ENCODE results near the gene NFAT5.

NFAT5 gene

DNA sequence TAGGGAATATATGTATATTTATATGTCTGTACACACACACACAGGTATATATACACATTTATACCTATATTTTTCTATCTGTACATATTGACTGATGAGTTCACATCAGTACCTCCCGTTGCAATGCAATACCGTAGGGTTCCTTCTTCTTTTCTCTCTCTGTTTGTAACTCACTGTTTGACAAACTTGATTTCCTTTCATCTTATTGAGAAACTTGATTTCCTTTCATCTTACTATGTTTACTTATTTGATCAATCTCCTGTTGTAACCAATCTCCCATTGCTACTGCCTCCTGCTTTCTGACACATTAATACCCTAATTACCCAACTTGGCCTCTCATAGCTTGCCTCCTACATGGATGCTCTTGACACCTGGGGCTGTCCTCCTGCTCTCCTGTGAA, 49.8 kb downstream of the NFAT5 start:
- no peaks in the 10 kb centered on the region for H3K9me3 ChIP-seq (ENCODE audit: insufficient read depth, low read length)

DNA sequence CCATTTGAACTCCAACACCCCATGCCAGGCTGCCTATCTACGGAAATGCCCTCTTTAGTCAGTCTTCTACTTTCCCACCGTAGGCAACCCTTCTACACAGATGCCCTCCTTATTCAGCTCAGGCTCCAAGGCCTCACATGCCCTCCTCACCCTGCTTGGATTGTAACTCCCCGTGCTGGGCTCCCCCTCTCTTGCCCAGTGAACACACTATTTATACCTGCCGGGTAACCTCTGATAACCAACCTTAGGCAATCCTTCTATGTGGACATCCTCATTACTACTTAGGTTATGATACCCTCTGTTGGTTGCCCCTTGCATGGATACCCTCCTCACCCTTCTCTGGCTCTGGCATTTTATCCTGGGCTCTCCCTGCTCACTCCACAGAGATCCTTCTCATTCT, 50.3 kb downstream of the NFAT5 start:
- TF ChIP-seq YY1 (IDR thresholded peaks at IDR 0.05; ENCODE audit: insufficient read depth, insufficient read length) (no peak), ZNF274 (IDR thresholded peaks at IDR 0.05; ENCODE audit: low read depth, low read length) (no peak), SUZ12 (IDR thresholded peaks at IDR 0.05; ENCODE audit: extremely low read depth, insufficient read depth, insufficient read length) (no peak)
- peaks cover 6% of the 10 kb centered on the region for H3K36me3 ChIP-seq (ENCODE audit: insufficient read depth, insufficient read length, low read length)
- no peaks in the 10 kb centered on the region for H3K9me3 ChIP-seq (ENCODE audit: insufficient read depth, low read length)
- no peak for DNase-seq (ENCODE audit: low read depth, low spot score)
- H3K27me3 ChIP-seq (ENCODE audit: insufficient read depth, insufficient read length): no peaks in the 10 kb centered on the region
- peaks cover 3% of the 10 kb centered on the region for H3K4me1 ChIP-seq (ENCODE audit: insufficient read depth, insufficient read length)
- no peak overlapping the region for H3K4me3 ChIP-seq (ENCODE audit: insufficient read length, low read depth)
- no peak overlapping the region for H3K9ac ChIP-seq (ENCODE audit: insufficient read length, low read depth)

More for the DNA sequence above, 49.8 kb downstream of the NFAT5 start:
- TF ChIP-seq YY1 (IDR thresholded peaks at IDR 0.05; ENCODE audit: insufficient read depth, insufficient read length) (no peak), ZNF274 (IDR thresholded peaks at IDR 0.05; ENCODE audit: low read depth, low read length) (no peak), SUZ12 (IDR thresholded peaks at IDR 0.05; ENCODE audit: extremely low read depth, insufficient read depth, insufficient read length) (no peak)
- Histone ChIP-seq H3K36me3 (ENCODE audit: insufficient read depth, insufficient read length, low read length) (peaks cover 6% of the 10 kb centered on the region), H3K27me3 (ENCODE audit: insufficient read depth, insufficient read length) (no peaks in the 10 kb centered on the region), H3K9ac (ENCODE audit: insufficient read length, low read depth) (no peak overlapping the region), H3K4me1 (ENCODE audit: insufficient read depth, insufficient read length) (peaks cover 3% of the 10 kb centered on the region), H3K4me3 (ENCODE audit: insufficient read length, low read depth) (no peak overlapping the region)
- DNase-seq (ENCODE audit: low read depth, low spot score): no peak

DNA sequence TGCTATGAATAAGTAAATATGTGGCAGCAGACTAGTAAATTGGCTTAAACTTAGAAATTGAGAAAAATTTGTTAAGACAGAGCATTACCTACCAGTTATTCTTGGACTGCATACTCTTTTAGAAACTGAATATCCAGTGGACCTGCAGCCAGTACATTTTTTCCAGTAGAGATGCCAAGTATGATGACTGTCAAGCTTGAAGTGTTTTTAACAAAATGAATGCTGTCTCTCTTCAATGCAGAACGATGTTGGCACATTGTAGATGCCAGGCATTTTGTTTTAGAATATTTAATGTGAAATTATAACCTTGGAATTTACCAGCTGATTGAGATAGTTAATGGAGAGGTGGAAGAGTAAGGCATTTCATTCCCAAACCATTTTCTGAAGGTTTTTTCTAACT, 52.5 kb downstream of the NFAT5 start:
- Histone ChIP-seq H3K9me3 (ENCODE audit: insufficient read depth, low read length) (no peaks in the 10 kb centered on the region), H3K4me3 (ENCODE audit: insufficient read length, low read depth) (no peak overlapping the region), H3K4me1 (ENCODE audit: insufficient read depth, insufficient read length) (peaks cover 3% of the 10 kb centered on the region), H3K9ac (ENCODE audit: insufficient read length, low read depth) (no peak overlapping the region), H3K36me3 (ENCODE audit: insufficient read depth, insufficient read length, low read length) (peaks cover 6% of the 10 kb centered on the region), H3K27me3 (ENCODE audit: insufficient read depth, insufficient read length) (no peaks in the 10 kb centered on the region)
- TF ChIP-seq SUZ12 (IDR thresholded peaks at IDR 0.05; ENCODE audit: extremely low read depth, insufficient read depth, insufficient read length): no peak
- no peak for TF ChIP-seq YY1 (IDR thresholded peaks at IDR 0.05; ENCODE audit: insufficient read depth, insufficient read length)
- no peak for TF ChIP-seq ZNF274 (IDR thresholded peaks at IDR 0.05; ENCODE audit: low read depth, low read length)
- DNase-seq (ENCODE audit: low read depth, low spot score): no peak

GRCh38 chr16:69618721-69619120, 53.0 kb downstream of the NFAT5 start:
- TF ChIP-seq YY1 (IDR thresholded peaks at IDR 0.05; ENCODE audit: insufficient read depth, insufficient read length) (no peak), ZNF274 (IDR thresholded peaks at IDR 0.05; ENCODE audit: low read depth, low read length) (no peak), SUZ12 (IDR thresholded peaks at IDR 0.05; ENCODE audit: extremely low read depth, insufficient read depth, insufficient read length) (no peak)
- H3K4me3 ChIP-seq (ENCODE audit: insufficient read length, low read depth): no peak overlapping the region
- no peaks in the 10 kb centered on the region for H3K27me3 ChIP-seq (ENCODE audit: insufficient read depth, insufficient read length)
- H3K9ac ChIP-seq (ENCODE audit: insufficient read length, low read depth): no peak overlapping the region
- no peak for DNase-seq (ENCODE audit: low read depth, low spot score)
- H3K4me1 ChIP-seq (ENCODE audit: insufficient read depth, insufficient read length): peaks cover 3% of the 10 kb centered on the region
- no peaks in the 10 kb centered on the region for H3K9me3 ChIP-seq (ENCODE audit: insufficient read depth, low read length)
- peaks cover 6% of the 10 kb centered on the region for H3K36me3 ChIP-seq (ENCODE audit: insufficient read depth, insufficient read length, low read length)

DNA sequence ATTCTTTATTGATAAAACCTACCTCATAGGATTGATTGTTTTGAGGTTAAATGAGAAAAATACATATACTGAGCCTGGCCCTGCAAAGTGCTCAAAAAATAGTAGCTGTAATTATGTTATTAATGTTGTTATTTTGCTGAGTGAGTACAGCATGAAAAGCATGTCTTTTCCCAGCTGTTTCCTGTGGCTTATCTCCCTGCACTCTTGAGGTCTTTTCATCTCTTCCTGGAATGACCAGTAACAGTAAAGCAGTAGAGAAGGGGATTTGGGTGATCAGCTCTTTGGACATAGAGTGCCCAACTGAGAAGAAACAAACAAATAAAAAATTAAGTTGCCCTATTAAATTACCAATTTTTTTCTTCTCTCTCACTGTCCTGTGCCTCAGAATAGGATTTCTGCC, 53.7 kb downstream of the NFAT5 start:
- no peak for DNase-seq (ENCODE audit: low read depth, low spot score)
- peaks cover 3% of the 10 kb centered on the region for H3K4me1 ChIP-seq (ENCODE audit: insufficient read depth, insufficient read length)

DNA sequence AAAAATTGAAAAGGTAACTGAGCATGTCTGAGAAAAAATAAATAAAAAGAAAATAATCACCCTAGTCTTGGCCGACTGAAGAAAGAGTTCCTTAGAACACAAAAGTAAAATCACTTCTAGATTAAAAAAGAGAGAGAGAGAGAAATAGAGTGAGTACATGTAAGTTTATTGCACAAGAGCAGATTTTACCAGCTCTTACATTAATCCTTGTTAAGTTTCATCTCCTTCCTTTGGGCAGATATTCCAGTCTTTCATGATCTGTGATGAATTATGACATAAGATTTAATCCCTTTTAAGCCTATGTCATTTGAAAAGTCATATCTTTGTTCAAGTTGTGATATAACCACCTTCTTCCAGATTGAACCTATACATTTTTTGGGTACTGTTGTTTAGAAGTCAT, 54.8 kb downstream of the NFAT5 start:
- DNase-seq (ENCODE audit: low read depth, low spot score): no peak
- H3K27me3 ChIP-seq (ENCODE audit: insufficient read depth, insufficient read length): no peaks in the 10 kb centered on the region
- H3K9me3 ChIP-seq (ENCODE audit: insufficient read depth, low read length): no peaks in the 10 kb centered on the region
- TF ChIP-seq SUZ12 (IDR thresholded peaks at IDR 0.05; ENCODE audit: extremely low read depth, insufficient read depth, insufficient read length) (no peak), YY1 (IDR thresholded peaks at IDR 0.05; ENCODE audit: insufficient read depth, insufficient read length) (no peak), ZNF274 (IDR thresholded peaks at IDR 0.05; ENCODE audit: low read depth, low read length) (no peak)
- H3K4me1 ChIP-seq (ENCODE audit: insufficient read depth, insufficient read length): peaks cover 3% of the 10 kb centered on the region
- peaks cover 6% of the 10 kb centered on the region for H3K36me3 ChIP-seq (ENCODE audit: insufficient read depth, insufficient read length, low read length)
- no peak overlapping the region for H3K9ac ChIP-seq (ENCODE audit: insufficient read length, low read depth)
- H3K4me3 ChIP-seq (ENCODE audit: insufficient read length, low read depth): no peak overlapping the region

More for the DNA sequence above, 53.7 kb downstream of the NFAT5 start:
- no peaks in the 10 kb centered on the region for H3K9me3 ChIP-seq (ENCODE audit: insufficient read depth, low read length)
- no peak overlapping the region for H3K4me3 ChIP-seq (ENCODE audit: insufficient read length, low read depth)
- TF ChIP-seq YY1 (IDR thresholded peaks at IDR 0.05; ENCODE audit: insufficient read depth, insufficient read length): no peak
- no peak for TF ChIP-seq SUZ12 (IDR thresholded peaks at IDR 0.05; ENCODE audit: extremely low read depth, insufficient read depth, insufficient read length)
- TF ChIP-seq ZNF274 (IDR thresholded peaks at IDR 0.05; ENCODE audit: low read depth, low read length): no peak
- H3K9ac ChIP-seq (ENCODE audit: insufficient read length, low read depth): no peak overlapping the region
- H3K27me3 ChIP-seq (ENCODE audit: insufficient read depth, insufficient read length): no peaks in the 10 kb centered on the region
- H3K36me3 ChIP-seq (ENCODE audit: insufficient read depth, insufficient read length, low read length): peaks cover 6% of the 10 kb centered on the region

DNA sequence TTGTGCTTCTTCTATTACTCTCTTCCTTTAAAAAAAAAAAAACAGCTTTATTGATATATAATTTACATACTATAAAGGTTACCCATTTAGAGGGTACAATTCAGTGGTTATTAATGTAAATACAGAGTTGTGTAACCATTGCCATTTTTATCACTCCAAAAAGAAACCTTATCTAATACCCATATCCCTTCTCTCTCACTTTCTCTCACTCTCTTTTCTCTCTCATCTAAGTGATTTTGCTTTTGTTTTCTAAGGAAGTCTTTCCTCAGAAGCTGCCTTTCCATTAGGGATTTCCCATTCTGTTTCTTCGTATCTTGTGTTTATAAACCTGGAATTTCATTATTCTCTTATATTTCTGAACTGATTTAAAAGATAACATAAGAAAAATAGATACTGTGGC, 55.5 kb downstream of the NFAT5 start:
- Histone ChIP-seq H3K36me3 (ENCODE audit: insufficient read depth, insufficient read length, low read length) (peaks cover 7% of the 10 kb centered on the region), H3K4me1 (ENCODE audit: insufficient read depth, insufficient read length) (peaks cover 3% of the 10 kb centered on the region), H3K9ac (ENCODE audit: insufficient read length, low read depth) (no peak overlapping the region), H3K4me3 (ENCODE audit: insufficient read length, low read depth) (no peak overlapping the region), H3K27me3 (ENCODE audit: insufficient read depth, insufficient read length) (no peaks in the 10 kb centered on the region), H3K9me3 (ENCODE audit: insufficient read depth, low read length) (no peaks in the 10 kb centered on the region)
- no peak for TF ChIP-seq ZNF274 (IDR thresholded peaks at IDR 0.05; ENCODE audit: low read depth, low read length)
- TF ChIP-seq SUZ12 (IDR thresholded peaks at IDR 0.05; ENCODE audit: extremely low read depth, insufficient read depth, insufficient read length): no peak
- TF ChIP-seq YY1 (IDR thresholded peaks at IDR 0.05; ENCODE audit: insufficient read depth, insufficient read length): no peak
- DNase-seq (ENCODE audit: low read depth, low spot score): no peak

Measured in NT2/D1 (cell line).